ENCODE measurements around the gene GBE1.

The GBE1 gene

GRCh38 chr3:81530180-81530939 is 231.1 kb downstream of the GBE1 start:
- no peak overlapping the region for H3K4me3 ChIP-seq (ENCODE audit: control insufficient read depth, low read depth, low read length)
- no peak for DNase-seq (ENCODE audit: low read depth)
- TF ChIP-seq CTCF (IDR thresholded peaks at IDR 0.05; ENCODE audit: control insufficient read depth, insufficient read depth, low read depth, low read length, missing control alignments): no peak

- no peak for TF ChIP-seq CTCF (IDR thresholded peaks at IDR 0.05; ENCODE audit: control insufficient read depth, insufficient read depth, low read depth, low read length, missing control alignments)
Observed at GRCh38 chr3:81521855-81522254, 239.6 kb downstream of the GBE1 start.

GRCh38 chr3:81518945-81519344 is 242.5 kb downstream of the GBE1 start:
- TF ChIP-seq CTCF (IDR thresholded peaks at IDR 0.05; ENCODE audit: control insufficient read depth, insufficient read depth, low read depth, low read length, missing control alignments): no peak
- DNase-seq (ENCODE audit: low read depth): no peak

More at GRCh38 chr3:81521855-81522254, 239.6 kb downstream of the GBE1 start:
- no peak overlapping the region for H3K4me3 ChIP-seq (ENCODE audit: control insufficient read depth, low read depth, low read length)
- DNase-seq (ENCODE audit: low read depth): no peak

GRCh38 chr3:81516042-81516441 is 245.4 kb downstream of the GBE1 start:
- DNase-seq (ENCODE audit: low read depth): no peak
- no peak overlapping the region for H3K4me3 ChIP-seq (ENCODE audit: control insufficient read depth, low read depth, low read length)
- TF ChIP-seq CTCF (IDR thresholded peaks at IDR 0.05; ENCODE audit: control insufficient read depth, insufficient read depth, low read depth, low read length, missing control alignments): no peak

More at GRCh38 chr3:81518945-81519344, 242.5 kb downstream of the GBE1 start:
- no peak overlapping the region for H3K4me3 ChIP-seq (ENCODE audit: control insufficient read depth, low read depth, low read length)

- TF ChIP-seq CTCF (IDR thresholded peaks at IDR 0.05; ENCODE audit: control insufficient read depth, insufficient read depth, low read depth, low read length, missing control alignments): no peak
- H3K4me3 ChIP-seq (ENCODE audit: control insufficient read depth, low read depth, low read length): no peak overlapping the region
- DNase-seq (ENCODE audit: low read depth): no peak
Observed at GRCh38 chr3:81513591-81513990, 247.9 kb downstream of the GBE1 start.

- H3K4me3 ChIP-seq (ENCODE audit: control insufficient read depth, low read depth, low read length): no peak overlapping the region
- TF ChIP-seq CTCF (IDR thresholded peaks at IDR 0.05; ENCODE audit: control insufficient read depth, insufficient read depth, low read depth, low read length, missing control alignments): no peak
- DNase-seq (ENCODE audit: low read depth): no peak
Observed at GRCh38 chr3:81503026-81503425, 258.4 kb downstream of the GBE1 start.

All from AG09309 (cell line).